ENCODE data around the gene TNFSF4. TPM values are rescaled to one million over a fixed set of nuclear protein-coding genes. Genes with fewer than 3 reads are reported as not detected.

The TNFSF4 gene
- total RNA-seq, 1 donor from 2014 or later = 0.34 TPM

- Mint-ChIP-seq H3K4me3 (ENCODE audit: unreplicated experiment) (no peak overlapping the region), H3K9me3 (ENCODE audit: unreplicated experiment) (peaks cover 2% of the 10 kb centered on the region), H3K27ac (ENCODE audit: unreplicated experiment) (no peak overlapping the region), H3K27me3 (ENCODE audit: unreplicated experiment) (no peaks in the 10 kb centered on the region), H3K4me1 (ENCODE audit: low read depth, unreplicated experiment) (peaks cover 2% of the 10 kb centered on the region), H3K36me3 (ENCODE audit: unreplicated experiment) (peaks cover 4% of the 10 kb centered on the region)
- no peak for TF ChIP-seq CTCF (IDR thresholded peaks at IDR 0.05; ENCODE audit: partially characterized antibody, unreplicated experiment)
- DNase-seq = no peak
Observed at GRCh38 chr1:173148545-173148944, 58.6 kb downstream of the TNFSF4 start.

GRCh38 chr1:173140733-173141132 lies 66.4 kb downstream of the TNFSF4 start:
- Mint-ChIP-seq H3K4me1 (ENCODE audit: low read depth, unreplicated experiment) (no peaks in the 10 kb centered on the region), H3K9me3 (ENCODE audit: unreplicated experiment) (no peaks in the 10 kb centered on the region), H3K27me3 (ENCODE audit: unreplicated experiment) (no peaks in the 10 kb centered on the region), H3K36me3 (ENCODE audit: unreplicated experiment) (no peaks in the 10 kb centered on the region), H3K4me3 (ENCODE audit: unreplicated experiment) (no peak overlapping the region), H3K27ac (ENCODE audit: unreplicated experiment) (no peak overlapping the region)
- TF ChIP-seq CTCF (IDR thresholded peaks at IDR 0.05; ENCODE audit: partially characterized antibody, unreplicated experiment) = no peak
- DNase-seq = no peak

GRCh38 chr1:173139706-173140105 lies 67.4 kb downstream of the TNFSF4 start:
- Mint-ChIP-seq H3K27ac (ENCODE audit: unreplicated experiment) (no peak overlapping the region), H3K4me1 (ENCODE audit: low read depth, unreplicated experiment) (no peaks in the 10 kb centered on the region), H3K27me3 (ENCODE audit: unreplicated experiment) (no peaks in the 10 kb centered on the region), H3K9me3 (ENCODE audit: unreplicated experiment) (no peaks in the 10 kb centered on the region), H3K36me3 (ENCODE audit: unreplicated experiment) (no peaks in the 10 kb centered on the region), H3K4me3 (ENCODE audit: unreplicated experiment) (no peak overlapping the region)
- DNase-seq = no peak
- no peak for TF ChIP-seq CTCF (IDR thresholded peaks at IDR 0.05; ENCODE audit: partially characterized antibody, unreplicated experiment)

- Mint-ChIP-seq H3K27me3 (ENCODE audit: unreplicated experiment) (peaks cover 1% of the 10 kb centered on the region), H3K4me3 (ENCODE audit: unreplicated experiment) (no peak overlapping the region), H3K27ac (ENCODE audit: unreplicated experiment) (no peak overlapping the region), H3K9me3 (ENCODE audit: unreplicated experiment) (no peaks in the 10 kb centered on the region), H3K4me1 (ENCODE audit: low read depth, unreplicated experiment) (no peaks in the 10 kb centered on the region), H3K36me3 (ENCODE audit: unreplicated experiment) (no peaks in the 10 kb centered on the region)
- TF ChIP-seq CTCF (IDR thresholded peaks at IDR 0.05; ENCODE audit: partially characterized antibody, unreplicated experiment) = no peak
- DNase-seq = no peak
Observed at GRCh38 chr1:173137107-173137706, 69.9 kb downstream of the TNFSF4 start.

- TF ChIP-seq CTCF (IDR thresholded peaks at IDR 0.05; ENCODE audit: partially characterized antibody, unreplicated experiment) = no peak
- no peak for DNase-seq
- H3K4me3 Mint-ChIP-seq (ENCODE audit: unreplicated experiment) = no peak overlapping the region
- H3K27me3 Mint-ChIP-seq (ENCODE audit: unreplicated experiment) = peaks cover 1% of the 10 kb centered on the region
- H3K36me3 Mint-ChIP-seq (ENCODE audit: unreplicated experiment) = no peaks in the 10 kb centered on the region
- H3K4me1 Mint-ChIP-seq (ENCODE audit: low read depth, unreplicated experiment) = no peaks in the 10 kb centered on the region
- H3K9me3 Mint-ChIP-seq (ENCODE audit: unreplicated experiment) = no peaks in the 10 kb centered on the region
- H3K27ac Mint-ChIP-seq (ENCODE audit: unreplicated experiment) = no peak overlapping the region
Observed at GRCh38 chr1:173134800-173135199, 72.3 kb downstream of the TNFSF4 start.
